Measurements from ENCODE around the gene AHDC1.

Gene AHDC1

DNA sequence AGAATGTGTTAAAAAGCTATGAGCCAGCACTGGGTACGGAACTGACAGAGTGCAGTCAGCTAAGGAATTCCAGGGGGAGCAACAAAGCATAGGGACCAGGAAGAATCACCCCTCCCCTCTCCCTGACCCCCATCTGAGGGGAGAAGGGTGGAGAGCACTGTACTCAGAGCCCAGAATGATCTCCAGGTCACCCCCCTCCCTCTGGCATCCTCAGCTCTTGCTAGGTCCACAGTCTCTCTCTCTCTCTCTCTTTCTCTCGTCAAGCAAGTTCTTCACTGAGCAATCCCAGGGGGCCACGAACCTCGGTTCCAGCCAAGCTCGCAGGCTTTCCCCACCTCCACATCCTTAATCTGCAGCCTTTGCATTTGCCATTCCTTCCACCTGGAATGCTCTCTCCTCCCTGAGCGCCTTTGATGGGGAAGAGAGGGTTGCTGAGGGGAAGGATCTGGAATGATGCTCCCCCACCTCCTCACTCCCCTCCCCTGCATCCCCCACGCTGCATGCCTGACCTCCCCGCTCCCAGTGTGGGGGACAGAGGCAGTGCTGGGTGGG lies 107.3 kb downstream of the AHDC1 start:
- peak in 9 of 42 donors; percentile 12 to 45 (median 32) for DNase-seq
- intact Hi-C loops (cut with DNase I) = loop anchor here (10.0 kb wide), 1 partner anchor 82 kb away; no protein-coding TSS in a partner anchor

DNA sequence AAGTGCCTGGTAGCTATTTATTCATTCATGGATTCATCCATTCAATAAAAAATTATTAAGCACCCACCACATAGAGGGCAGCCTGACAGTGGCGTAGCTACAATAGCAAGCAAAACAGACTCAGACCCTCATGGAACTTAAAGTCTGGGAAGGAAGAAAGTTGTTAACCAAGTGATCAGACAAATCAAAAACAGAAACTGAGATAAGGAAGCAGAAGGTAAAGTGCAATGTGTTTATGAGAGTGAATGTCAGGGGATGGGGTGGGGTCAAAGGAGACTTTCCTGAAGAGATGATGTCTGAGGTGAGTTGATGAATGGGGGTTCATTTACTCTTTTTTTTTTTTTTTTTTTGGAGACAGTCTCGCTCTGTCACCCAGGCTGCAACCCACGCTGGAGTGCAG lies 111.1 kb downstream of the AHDC1 start:
- intact Hi-C loops (cut with DNase I) = loop anchor here (5.0 to 10.0 kb wide), 2 partner anchors 78 to 110 kb away; partner anchors contain the start of gene AHDC1

DNA sequence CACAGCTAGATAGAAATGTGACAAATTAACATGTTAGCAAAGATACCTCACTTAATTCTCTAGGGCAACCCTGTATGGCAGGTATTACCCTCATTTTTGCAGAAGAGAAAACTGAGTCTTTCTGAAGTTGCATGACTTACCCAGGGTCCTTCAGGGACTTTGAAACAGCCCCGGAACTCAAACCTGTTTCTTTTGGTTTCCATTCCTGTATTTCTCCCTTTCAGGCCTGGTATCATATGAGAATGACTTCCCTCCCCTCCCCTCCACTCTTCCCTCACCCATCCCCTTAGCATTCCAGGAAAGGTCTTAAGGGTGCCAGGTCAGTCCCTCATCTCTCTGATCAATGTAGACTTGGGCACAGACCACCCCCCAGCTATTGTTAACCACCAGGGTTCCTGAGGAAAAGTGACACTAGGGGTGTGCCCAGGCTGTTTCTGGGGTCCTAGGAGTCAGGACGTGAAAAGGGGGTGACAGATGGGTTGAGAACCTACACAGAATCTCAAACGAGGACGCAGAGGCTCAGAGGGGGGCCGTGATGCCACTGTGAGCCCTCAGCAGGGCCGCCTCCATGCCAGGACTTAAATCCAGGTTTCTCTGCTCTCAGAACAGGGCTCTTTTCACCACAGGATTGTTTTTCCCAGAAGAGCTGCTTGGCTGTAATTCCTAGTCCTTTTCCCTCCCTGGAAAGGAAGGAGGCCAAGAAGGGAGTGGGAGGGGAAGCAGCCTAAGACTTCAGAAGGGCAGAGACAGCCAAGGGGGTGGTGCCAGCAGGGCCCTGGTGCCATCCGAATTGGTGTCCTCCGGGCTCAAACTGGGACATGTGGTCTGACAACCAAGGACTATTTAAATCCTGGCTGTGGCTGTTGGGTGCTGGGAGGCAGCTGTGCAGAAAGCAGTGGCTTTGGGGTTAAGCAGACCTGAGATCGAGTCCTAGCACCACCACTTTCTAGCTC lies 111.9 kb downstream of the AHDC1 start:
- intact Hi-C loops (cut with DNase I) = loop anchor here (5.0 to 10.0 kb wide), 2 partner anchors 77 to 110 kb away; partner anchors contain the start of gene AHDC1
- DNase-seq = peak in 33 of 42 donors; percentile 31 to 82 (median 59)

More for the DNA sequence above, 111.1 kb downstream of the AHDC1 start:
- DNase-seq = peak in 1 of 42 donors; percentile 34

DNA sequence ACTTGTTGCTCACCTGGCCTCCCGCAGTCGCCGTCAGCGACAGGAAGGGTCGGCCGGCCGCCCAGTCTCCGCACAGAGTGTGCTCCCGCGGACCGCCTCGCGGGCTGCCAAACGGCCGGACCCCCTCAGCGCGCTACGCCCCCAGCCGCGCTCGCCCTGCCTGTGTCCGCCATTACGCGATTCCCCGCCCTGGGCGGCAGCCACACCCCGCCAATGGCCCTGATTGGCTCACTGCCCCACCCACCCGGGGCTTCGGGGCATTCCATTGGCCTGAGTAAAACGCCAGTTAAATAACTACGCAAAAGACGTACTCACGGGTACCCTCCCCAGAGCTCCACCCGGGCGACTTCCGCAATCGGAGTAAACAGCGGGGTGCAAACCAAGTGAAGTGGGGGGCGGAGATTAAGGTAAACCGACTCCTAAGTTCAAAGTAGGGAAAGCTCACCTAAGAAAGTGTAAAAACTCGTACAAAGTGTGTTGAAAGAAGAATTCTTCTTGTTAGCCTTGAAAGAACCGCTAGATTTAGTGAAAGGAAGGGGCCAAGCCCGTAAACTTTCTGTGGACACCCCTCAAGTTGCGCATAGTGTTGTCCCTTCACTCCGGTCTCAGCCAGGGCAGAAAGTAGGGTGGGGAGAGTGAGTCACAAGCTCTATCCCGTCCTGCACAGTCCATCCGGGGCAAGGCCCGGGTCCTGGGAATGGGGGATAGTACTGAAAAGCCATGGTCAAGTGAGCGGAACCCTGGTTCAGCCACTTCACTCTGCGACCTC lies 113.8 kb downstream of the AHDC1 start, which contains the start of gene WASF2:
WASF2 (minus strand) TSS at position 195 of the 769 bp plus-strand sequence. CDS start 61,277 bp downstream, outside the sequence.
- DNase-seq = peak; percentile 95 to 99 (median 98)
- intact Hi-C loops (cut with DNase I) = loop anchor here (5.0 to 10.0 kb wide), 2 partner anchors 75 to 112 kb away; partner anchors contain the start of gene AHDC1

DNA sequence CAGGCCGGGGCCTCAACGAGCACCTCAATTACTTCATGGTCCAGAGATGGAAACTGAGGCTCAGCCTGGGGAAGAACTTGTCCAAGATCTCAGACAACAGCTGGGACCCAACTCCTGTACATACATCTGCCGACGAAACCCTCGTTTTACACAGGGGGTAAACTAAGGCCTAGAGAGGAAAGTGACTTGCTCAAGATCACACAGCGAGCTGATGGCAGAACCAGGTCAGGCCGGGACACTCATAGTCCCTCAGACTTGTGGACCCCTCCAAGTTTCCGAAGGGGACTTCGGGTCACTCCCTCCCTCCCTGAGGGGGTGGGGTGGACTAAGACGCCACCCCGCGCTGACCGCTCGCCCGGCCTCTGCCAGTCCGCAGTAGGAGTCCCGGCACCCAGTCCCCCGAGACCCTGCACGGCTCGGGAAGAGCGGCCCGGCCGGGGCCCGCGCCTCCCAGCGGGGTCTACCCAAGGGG lies 114.4 kb downstream of the AHDC1 start:
- peak in 9 of 42 donors; percentile 10 to 62 (median 25) for DNase-seq
- intact Hi-C loops (cut with DNase I) = no loop called here

DNA sequence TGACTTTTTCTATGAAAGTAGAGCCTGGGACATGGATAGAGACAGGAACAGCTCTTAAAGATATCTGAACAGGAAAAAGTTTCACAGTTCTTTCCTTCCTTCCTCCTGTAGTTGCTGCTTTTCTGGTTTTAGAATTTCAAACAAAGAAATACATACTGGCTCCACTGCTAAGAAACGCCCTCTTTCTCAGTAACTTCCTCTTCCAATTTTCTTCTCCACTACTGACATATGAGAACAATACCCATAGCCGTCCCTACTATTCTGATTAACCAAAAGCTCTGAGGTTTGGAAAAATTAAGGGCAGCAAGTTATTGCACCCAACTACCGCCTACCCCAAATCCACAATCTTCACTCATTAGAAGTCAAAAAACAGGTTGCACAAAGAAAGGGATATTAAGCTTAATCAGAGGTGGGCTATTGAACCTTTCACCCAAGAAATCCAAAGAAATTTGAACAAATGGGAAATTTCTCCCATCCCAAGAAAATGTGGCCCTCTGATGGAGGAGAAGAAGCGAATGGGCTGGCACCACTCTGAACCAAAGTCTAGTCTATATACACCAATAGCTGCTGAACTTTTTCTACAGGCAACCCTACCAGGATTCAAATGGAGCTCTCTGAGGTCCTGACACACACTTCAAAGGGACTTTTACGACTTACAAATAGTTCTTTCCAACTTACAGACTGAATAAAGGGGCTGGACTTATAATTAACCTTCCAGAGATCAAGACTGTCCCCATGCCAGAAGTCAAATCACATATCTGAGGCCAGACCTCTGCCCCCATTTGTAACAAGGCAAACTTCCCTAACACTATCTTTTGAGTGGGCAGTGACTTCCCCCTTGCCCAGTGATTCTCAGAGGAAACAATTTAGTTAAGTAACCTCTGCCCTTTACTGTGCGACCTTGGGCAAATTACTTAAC lies 115.7 kb downstream of the AHDC1 start:
- intact Hi-C loops (cut with DNase I) = no loop called here

DNA sequence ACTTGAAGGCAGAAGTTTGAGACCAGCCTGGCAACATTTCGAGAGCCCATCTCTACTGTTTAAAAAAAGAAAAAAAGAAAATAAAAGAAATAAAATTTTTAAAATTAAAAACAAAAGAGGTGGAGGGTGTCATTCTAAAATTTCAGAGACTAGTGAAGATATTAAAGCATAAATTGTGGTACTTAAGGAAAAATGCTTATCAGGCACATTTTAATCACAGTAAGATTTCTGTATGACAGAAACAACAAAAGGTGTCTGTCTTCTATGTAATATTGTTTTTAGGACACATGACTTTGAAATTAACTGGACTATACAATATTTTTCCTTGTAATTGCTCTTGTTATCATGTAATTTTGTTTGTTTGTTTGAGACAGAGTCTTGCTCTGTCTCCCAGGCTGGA lies 118.6 kb downstream of the AHDC1 start:
- peak in 1 of 42 donors; percentile 9 for DNase-seq
- intact Hi-C loops (cut with DNase I) = no loop called here

More for the DNA sequence above, 115.7 kb downstream of the AHDC1 start:
- DNase-seq = peak in 8 of 42 donors; percentile 7 to 43 (median 14)
